ENCODE measurements around the gene CHD9. TPM values are rescaled to one million over a fixed set of nuclear protein-coding genes. Genes with fewer than 3 reads are reported as not detected.

CHD9 gene
- total and polyA plus RNA-seq, 4 donors, result 6.2 to 46.6 (median 32.5) TPM

DNA sequence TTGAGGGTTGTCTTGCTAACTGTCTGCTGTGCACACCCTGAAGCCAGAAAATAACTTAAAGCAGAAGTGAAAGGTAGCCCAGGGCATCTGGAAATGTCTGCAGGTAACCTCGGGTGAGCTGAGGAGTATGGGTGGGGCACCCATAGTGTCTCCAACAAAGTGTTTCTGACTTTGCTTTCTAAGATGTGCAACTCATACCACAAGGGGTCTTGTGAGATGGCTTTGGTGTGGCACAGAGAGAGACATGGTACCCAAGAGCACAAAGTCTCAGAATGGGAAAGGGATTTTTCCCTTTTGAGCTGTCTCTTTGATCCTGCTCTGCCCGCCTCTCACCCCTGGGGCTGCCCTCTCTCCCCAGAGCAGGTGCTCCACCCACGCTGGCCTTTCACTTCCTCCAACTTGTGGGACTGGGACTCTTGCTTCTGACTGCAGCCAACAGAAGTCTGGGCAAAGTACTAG, 6.9 kb downstream of the CHD9 start (continued):
- TF ChIP-seq FOXA2 (IDR thresholded peaks at IDR 0.05) (no peak), SP1 (IDR thresholded peaks at IDR 0.05) (peak; percentile 38), HNF4A (conservative IDR thresholded peaks at IDR 0.05) (peak; percentile 57 to 81), RXRA (IDR thresholded peaks at IDR 0.05) (peak; percentile 54 to 78), TAF1 (conservative IDR thresholded peaks at IDR 0.05) (no peak)

DNA sequence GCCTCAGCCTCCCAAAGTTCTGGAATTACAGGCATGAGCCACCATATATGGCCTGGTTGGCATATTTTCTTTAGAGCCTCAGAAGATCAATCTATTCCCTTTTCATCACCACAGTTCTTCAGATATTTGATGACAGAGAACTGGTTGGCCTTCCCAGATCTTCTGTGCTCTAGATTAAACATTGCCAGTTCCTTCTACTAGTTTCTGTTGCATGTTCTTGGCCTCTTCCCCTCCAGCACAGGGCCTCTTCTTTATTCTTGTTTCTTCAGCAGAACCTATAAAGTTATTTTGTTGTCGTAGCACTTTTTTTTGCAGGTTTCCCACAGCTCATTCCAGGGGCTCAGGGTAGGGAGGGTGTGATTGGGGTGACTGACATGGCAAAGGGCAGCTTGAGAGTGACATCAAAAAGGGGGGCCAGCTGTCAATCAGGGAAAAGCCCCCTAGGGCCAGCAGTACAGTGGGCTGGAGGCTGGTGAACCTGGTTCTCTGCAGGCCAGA, 9.3 kb downstream of the CHD9 start:
- Histone ChIP-seq H3K9me3 (ENCODE audit: control insufficient read depth in 4 of 4, low read length in 3 of 4) (no peaks in the 10 kb centered on the region), H3K4me1 (ENCODE audit: control insufficient read depth in 4 of 4, insufficient read depth in 4 of 4, low read length in 3 of 4) (peaks cover 0 to 14% (median 10%) of the 10 kb centered on the region in 4 donors), H3K4me3 (ENCODE audit: low read depth in 1 of 3, low read length in 3 of 3) (no peak overlapping the region), H3K9ac (ENCODE audit: low read depth in 1 of 2, low read length in 2 of 2) (no peak overlapping the region), H3K27ac (ENCODE audit: low read depth in 1 of 2, low read length in 2 of 2) (no peak overlapping the region), H3K36me3 (ENCODE audit: control insufficient read depth in 4 of 4, insufficient read depth in 3 of 4, low read depth in 1 of 4, low read length in 3 of 4) (peaks cover 0 to 5% (median 1%) of the 10 kb centered on the region in 4 donors), H3K27me3 (ENCODE audit: control insufficient read depth in 4 of 4, insufficient read depth in 4 of 4, low read length in 3 of 4) (no peaks in the 10 kb centered on the region)
- TF ChIP-seq, protein P1, sequence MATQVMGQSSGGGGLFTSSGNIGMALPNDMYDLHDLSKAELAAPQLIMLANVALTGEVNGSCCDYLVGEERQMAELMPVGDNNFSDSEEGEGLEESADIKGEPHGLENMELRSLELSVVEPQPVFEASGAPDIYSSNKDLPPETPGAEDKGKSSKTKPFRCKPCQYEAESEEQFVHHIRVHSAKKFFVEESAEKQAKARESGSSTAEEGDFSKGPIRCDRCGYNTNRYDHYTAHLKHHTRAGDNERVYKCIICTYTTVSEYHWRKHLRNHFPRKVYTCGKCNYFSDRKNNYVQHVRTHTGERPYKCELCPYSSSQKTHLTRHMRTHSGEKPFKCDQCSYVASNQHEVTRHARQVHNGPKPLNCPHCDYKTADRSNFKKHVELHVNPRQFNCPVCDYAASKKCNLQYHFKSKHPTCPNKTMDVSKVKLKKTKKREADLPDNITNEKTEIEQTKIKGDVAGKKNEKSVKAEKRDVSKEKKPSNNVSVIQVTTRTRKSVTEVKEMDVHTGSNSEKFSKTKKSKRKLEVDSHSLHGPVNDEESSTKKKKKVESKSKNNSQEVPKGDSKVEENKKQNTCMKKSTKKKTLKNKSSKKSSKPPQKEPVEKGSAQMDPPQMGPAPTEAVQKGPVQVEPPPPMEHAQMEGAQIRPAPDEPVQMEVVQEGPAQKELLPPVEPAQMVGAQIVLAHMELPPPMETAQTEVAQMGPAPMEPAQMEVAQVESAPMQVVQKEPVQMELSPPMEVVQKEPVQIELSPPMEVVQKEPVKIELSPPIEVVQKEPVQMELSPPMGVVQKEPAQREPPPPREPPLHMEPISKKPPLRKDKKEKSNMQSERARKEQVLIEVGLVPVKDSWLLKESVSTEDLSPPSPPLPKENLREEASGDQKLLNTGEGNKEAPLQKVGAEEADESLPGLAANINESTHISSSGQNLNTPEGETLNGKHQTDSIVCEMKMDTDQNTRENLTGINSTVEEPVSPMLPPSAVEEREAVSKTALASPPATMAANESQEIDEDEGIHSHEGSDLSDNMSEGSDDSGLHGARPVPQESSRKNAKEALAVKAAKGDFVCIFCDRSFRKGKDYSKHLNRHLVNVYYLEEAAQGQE (IDR thresholded peaks at IDR 0.05), result no peak
- TF ChIP-seq HNF4A (conservative IDR thresholded peaks at IDR 0.05) (no peak), FOXA2 (IDR thresholded peaks at IDR 0.05) (no peak), YY1 (IDR thresholded peaks at IDR 0.05) (no peak)
- WGBS, result 87% methylated on average over 1 of the region's 1 CpG
- no peak for DNase-seq (ENCODE audit: low spot score)

DNA sequence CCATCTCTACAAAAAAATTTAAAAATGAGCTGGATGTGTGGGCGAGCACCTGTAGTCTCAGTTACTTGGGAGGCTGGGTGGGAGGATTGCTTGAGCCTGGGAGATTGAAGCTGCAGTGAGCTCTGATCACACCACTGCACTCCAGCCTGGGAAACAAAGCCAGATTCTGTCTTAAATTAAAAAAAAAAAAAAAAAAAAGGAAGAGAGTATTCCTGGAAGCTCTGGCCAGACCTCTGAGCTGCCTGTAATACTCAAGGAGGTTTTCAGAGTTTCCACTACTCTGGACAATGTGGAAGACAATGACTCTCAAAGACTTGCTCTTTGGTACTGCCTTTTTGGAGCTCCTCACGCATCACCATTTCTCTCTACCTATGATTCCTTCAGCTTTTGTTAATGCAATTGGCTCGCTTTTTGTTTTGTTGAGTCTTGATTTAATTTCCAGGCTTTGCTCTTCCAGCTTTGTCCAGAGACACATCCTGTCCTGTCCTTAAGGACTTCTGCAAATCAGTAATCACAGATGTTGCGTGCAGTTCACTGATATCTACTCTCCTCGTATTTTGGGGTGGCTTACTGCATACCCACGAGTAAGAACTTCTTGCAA, 10.8 kb downstream of the CHD9 start:
- Histone ChIP-seq H3K9ac (ENCODE audit: low read depth in 1 of 2, low read length in 2 of 2) (no peak overlapping the region), H3K4me1 (ENCODE audit: control insufficient read depth in 4 of 4, insufficient read depth in 4 of 4, low read length in 3 of 4) (peaks cover 0 to 15% (median 10%) of the 10 kb centered on the region in 4 donors), H3K4me3 (ENCODE audit: low read depth in 1 of 3, low read length in 3 of 3) (no peak overlapping the region), H3K27ac (ENCODE audit: low read depth in 1 of 2, low read length in 2 of 2) (peak overlapping the region in 1 of 2 donors; percentile 21), H3K9me3 (ENCODE audit: control insufficient read depth in 4 of 4, low read length in 3 of 4) (no peaks in the 10 kb centered on the region), H3K36me3 (ENCODE audit: control insufficient read depth in 4 of 4, insufficient read depth in 3 of 4, low read depth in 1 of 4, low read length in 3 of 4) (peaks cover 0 to 5% (median 1%) of the 10 kb centered on the region in 4 donors), H3K27me3 (ENCODE audit: control insufficient read depth in 4 of 4, insufficient read depth in 4 of 4, low read length in 3 of 4) (no peaks in the 10 kb centered on the region)
- TF ChIP-seq RXRA (IDR thresholded peaks at IDR 0.05), result no peak
- no peak for TF ChIP-seq RAD21 (IDR thresholded peaks at IDR 0.05)
- TF ChIP-seq, protein P2, sequence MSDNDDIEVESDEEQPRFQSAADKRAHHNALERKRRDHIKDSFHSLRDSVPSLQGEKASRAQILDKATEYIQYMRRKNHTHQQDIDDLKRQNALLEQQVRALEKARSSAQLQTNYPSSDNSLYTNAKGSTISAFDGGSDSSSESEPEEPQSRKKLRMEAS (IDR thresholded peaks at IDR 0.05), result no peak
- no peak for TF ChIP-seq TAF1 (conservative IDR thresholded peaks at IDR 0.05)
- TF ChIP-seq GABPA (IDR thresholded peaks at IDR 0.05 in 1 of 2, conservative IDR thresholded peaks at IDR 0.05 in 1 of 2), result no peak
- TF ChIP-seq, protein P3, sequence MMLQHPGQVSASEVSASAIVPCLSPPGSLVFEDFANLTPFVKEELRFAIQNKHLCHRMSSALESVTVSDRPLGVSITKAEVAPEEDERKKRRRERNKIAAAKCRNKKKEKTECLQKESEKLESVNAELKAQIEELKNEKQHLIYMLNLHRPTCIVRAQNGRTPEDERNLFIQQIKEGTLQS (IDR thresholded peaks at IDR 0.05), result no peak
- no peak for TF ChIP-seq NR2F2 (IDR thresholded peaks at IDR 0.05)
- TF ChIP-seq, protein P4, sequence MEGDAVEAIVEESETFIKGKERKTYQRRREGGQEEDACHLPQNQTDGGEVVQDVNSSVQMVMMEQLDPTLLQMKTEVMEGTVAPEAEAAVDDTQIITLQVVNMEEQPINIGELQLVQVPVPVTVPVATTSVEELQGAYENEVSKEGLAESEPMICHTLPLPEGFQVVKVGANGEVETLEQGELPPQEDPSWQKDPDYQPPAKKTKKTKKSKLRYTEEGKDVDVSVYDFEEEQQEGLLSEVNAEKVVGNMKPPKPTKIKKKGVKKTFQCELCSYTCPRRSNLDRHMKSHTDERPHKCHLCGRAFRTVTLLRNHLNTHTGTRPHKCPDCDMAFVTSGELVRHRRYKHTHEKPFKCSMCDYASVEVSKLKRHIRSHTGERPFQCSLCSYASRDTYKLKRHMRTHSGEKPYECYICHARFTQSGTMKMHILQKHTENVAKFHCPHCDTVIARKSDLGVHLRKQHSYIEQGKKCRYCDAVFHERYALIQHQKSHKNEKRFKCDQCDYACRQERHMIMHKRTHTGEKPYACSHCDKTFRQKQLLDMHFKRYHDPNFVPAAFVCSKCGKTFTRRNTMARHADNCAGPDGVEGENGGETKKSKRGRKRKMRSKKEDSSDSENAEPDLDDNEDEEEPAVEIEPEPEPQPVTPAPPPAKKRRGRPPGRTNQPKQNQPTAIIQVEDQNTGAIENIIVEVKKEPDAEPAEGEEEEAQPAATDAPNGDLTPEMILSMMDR (IDR thresholded peaks at IDR 0.05; ENCODE audit: low read depth, low read length, missing input control), result no peak
- no peak for TF ChIP-seq JUND (IDR thresholded peaks at IDR 0.05)
- TF ChIP-seq, protein P1 (IDR thresholded peaks at IDR 0.05), result no peak
- TF ChIP-seq HNF4A (conservative IDR thresholded peaks at IDR 0.05), result no peak
- TF ChIP-seq SP1 (IDR thresholded peaks at IDR 0.05), result no peak
- no peak for TF ChIP-seq FOXA2 (IDR thresholded peaks at IDR 0.05)
- no peak for TF ChIP-seq EGR1 (IDR thresholded peaks at IDR 0.05; ENCODE audit: low read depth in 2 of 2)
- TF ChIP-seq FOXA1 (IDR thresholded peaks at IDR 0.05), result no peak
- TF ChIP-seq, protein P5, sequence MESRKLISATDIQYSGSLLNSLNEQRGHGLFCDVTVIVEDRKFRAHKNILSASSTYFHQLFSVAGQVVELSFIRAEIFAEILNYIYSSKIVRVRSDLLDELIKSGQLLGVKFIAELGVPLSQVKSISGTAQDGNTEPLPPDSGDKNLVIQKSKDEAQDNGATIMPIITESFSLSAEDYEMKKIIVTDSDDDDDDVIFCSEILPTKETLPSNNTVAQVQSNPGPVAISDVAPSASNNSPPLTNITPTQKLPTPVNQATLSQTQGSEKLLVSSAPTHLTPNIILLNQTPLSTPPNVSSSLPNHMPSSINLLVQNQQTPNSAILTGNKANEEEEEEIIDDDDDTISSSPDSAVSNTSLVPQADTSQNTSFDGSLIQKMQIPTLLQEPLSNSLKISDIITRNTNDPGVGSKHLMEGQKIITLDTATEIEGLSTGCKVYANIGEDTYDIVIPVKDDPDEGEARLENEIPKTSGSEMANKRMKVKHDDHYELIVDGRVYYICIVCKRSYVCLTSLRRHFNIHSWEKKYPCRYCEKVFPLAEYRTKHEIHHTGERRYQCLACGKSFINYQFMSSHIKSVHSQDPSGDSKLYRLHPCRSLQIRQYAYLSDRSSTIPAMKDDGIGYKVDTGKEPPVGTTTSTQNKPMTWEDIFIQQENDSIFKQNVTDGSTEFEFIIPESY (IDR thresholded peaks at IDR 0.05), result no peak
- TF ChIP-seq HNF4G (IDR thresholded peaks at IDR 0.05), result no peak
- no peak for TF ChIP-seq YY1 (IDR thresholded peaks at IDR 0.05)
- 80% methylated on average over 6 of the region's 6 CpGs for WGBS
- no peak for DNase-seq (ENCODE audit: low spot score)

Data from liver (tissue), 9 donors.